Ovary (tissue), 9 donors: Measurements from ENCODE around the gene TDRD9. TPM values are rescaled to one million over a fixed set of nuclear protein-coding genes. Genes with fewer than 3 reads are reported as not detected.

Experiments
- DNase-seq, 5 donors: peaks; one replicate each; pipeline ENCODE4 v3.0.0-alpha.2; 2019 to 2020
- H3K27ac ChIP-seq, 2 donors: fragments of 200-600 bp; one replicate each; pipeline versions ENCODE4 v1.5.1 to v1.8.0; 2019 to 2022
- H3K27me3 ChIP-seq: fragments of 200-600 bp; one replicate; pipeline ENCODE4 v1.8.0; 2022
- H3K36me3 ChIP-seq: fragments of 200-600 bp; sonication (generic); one replicate; pipeline ENCODE4 v1.5.1; 2019
- H3K4me1 ChIP-seq: one replicate; pipeline ENCODE4 v1.8.1; 2013; ENCODE audit warnings: mild to moderate bottlenecking, moderate library complexity; ENCODE audit not compliant: insufficient read depth
- H3K4me3 ChIP-seq: fragments of 200-600 bp; sonication (generic); one replicate; pipeline ENCODE4 v1.5.1; 2017
- H3K9me3 ChIP-seq, 2 donors: fragments of 200-600 bp in 1 of 2; sonication (generic) in 1 of 2; one replicate each; pipeline versions ENCODE4 v1.5.1 to v1.8.1; 2013 to 2019; ENCODE audit warnings: mild to moderate bottlenecking in 1 of 2, moderate library complexity in 1 of 2
- EP300 ChIP-seq: sonication (generic); formaldehyde crosslinking; IDR thresholded peaks from one replicate; pipeline ENCODE4 v1.6.1; 2017; ENCODE audit warnings: antibody characterized with exemption
- POLR2A ChIP-seq: fragments of 450-650 bp; IDR thresholded peaks from one replicate; pipeline ENCODE4 v1.6.1; 2017; ENCODE audit warnings: antibody characterized with exemption, mild to moderate bottlenecking, moderate library complexity
- WGBS, 3 donors: extraction: QIAGEN DNeasy Blood & Tissue Kit in 1 of 3; methylation state at CpG; one replicate each; pipeline versions ENCODE4 v1.1.5 to v1.1.7; 2013 to 2017; 5-methylcytosine and 5-hydroxymethylcytosine counted together
- intact Hi-C, 4 donors: fragments of 100-400 bp; cut with DNase I; formaldehyde crosslinking; loops; one replicate each; pipeline versions ENCODE4 v1.11.0 to v1.15.1; 2022 to 2023
- polyA plus RNA-seq, 2 donors: library from polyadenylated mRNA; stranded (reverse); fragments of 200-250 nt in 1 of 2; fragments of 350-450 nt in 1 of 2; fragmentation: Illumina TruSeq in 1 of 2; extraction: RNeasy Lipid Tissue Mini Kit (QIAGEN cat#74804) in 1 of 2; gene quantifications; one replicate each; pipeline ENCODE4 v1.2.3, GENCODE V29; 2013 to 2014
- total RNA-seq, 7 donors: library from RNA; depleted of rRNA in 2 of 7; stranded (reverse); fragments of >200 nt in 2 of 7; fragmentation: NEBNext Ultra II Directional in 3 of 7; extraction: Animal tissue kit (Norgen Biotek cat#: 25700) in 3 of 7; gene quantifications; one replicate each; pipeline versions ENCODE4 v1.1.0 to v1.2.4, GENCODE V29; 2016 to 2023
- TF ChIP-seq, protein P1 (sequence below), 3 donors: fragments of 450-650 bp in 2 of 3; fragments of 200-600 bp in 1 of 3; IDR thresholded peaks; one replicate each; pipeline versions ENCODE4 v1.5.1 to v1.8.0; 2016 to 2022; ENCODE audit warnings: antibody characterized with exemption in 3 of 3, mild to moderate bottlenecking in 1 of 3
- donor health status: DM: no; HTN: no; CAD: no; lungs with moderate emphysema.
- donor health status: DM: no; HTN: no; CAD: no.
- donor health status: Bipolar disorder and iron deficiency.
- donor health status: DM: yes; HTN: yes; CAD: no.
- donor health status: DM: no; HTN: no; CAD: no.
- donor health status: DM: yes; HTN: yes; CAD: no.

Gene TDRD9
- total and polyA plus RNA-seq, 9 donors: 0.23 to 5.1 (median 0.83) TPM

DNA sequence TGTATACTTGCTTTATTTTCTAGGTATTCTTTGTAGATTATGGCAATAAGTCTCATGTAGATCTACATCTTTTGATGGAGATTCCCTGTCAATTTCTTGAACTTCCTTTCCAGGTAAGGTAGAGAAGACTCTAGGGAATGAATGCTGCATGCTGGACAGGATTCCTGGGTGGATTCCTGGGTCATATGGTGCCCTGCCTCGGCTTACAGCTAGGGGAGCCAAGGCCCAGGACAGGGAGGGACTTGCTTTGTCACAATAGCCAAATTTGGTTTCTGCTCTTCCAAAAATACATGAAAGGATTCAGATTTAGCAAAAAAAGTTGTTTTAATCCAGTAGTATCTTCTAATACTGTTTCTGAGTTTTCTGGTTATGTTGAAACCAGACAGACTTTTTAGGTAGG, 97.8 kb downstream of the TDRD9 start:
- H3K27me3 ChIP-seq: no peaks in the 10 kb centered on the region
- no peaks in the 10 kb centered on the region for H3K4me1 ChIP-seq
- no peaks in the 10 kb centered on the region for H3K9me3 ChIP-seq
- no peak overlapping the region for H3K4me3 ChIP-seq
- no peak for TF ChIP-seq EP300
- no peak for TF ChIP-seq POLR2A
- TF ChIP-seq, protein P1, sequence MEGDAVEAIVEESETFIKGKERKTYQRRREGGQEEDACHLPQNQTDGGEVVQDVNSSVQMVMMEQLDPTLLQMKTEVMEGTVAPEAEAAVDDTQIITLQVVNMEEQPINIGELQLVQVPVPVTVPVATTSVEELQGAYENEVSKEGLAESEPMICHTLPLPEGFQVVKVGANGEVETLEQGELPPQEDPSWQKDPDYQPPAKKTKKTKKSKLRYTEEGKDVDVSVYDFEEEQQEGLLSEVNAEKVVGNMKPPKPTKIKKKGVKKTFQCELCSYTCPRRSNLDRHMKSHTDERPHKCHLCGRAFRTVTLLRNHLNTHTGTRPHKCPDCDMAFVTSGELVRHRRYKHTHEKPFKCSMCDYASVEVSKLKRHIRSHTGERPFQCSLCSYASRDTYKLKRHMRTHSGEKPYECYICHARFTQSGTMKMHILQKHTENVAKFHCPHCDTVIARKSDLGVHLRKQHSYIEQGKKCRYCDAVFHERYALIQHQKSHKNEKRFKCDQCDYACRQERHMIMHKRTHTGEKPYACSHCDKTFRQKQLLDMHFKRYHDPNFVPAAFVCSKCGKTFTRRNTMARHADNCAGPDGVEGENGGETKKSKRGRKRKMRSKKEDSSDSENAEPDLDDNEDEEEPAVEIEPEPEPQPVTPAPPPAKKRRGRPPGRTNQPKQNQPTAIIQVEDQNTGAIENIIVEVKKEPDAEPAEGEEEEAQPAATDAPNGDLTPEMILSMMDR (IDR thresholded peaks at IDR 0.05): no peak
- DNase-seq: no peak
- intact Hi-C loops: no loop called here
- no peak overlapping the region for H3K27ac ChIP-seq
- H3K36me3 ChIP-seq: no peaks in the 10 kb centered on the region
- 57 to 62% (median 59%) methylated on average over 1 of the region's 1 CpG for WGBS, 3 donors

GRCh38 chr14:104030958-104031357, 102.7 kb downstream of the TDRD9 start:
- TF ChIP-seq, protein P1 (IDR thresholded peaks at IDR 0.05): no peak
- TF ChIP-seq POLR2A: no peak
- TF ChIP-seq EP300: no peak
- H3K4me1 ChIP-seq: no peaks in the 10 kb centered on the region
- no peak overlapping the region for H3K4me3 ChIP-seq
- no peak for DNase-seq
- no peaks in the 10 kb centered on the region for H3K9me3 ChIP-seq
- H3K27me3 ChIP-seq: no peaks in the 10 kb centered on the region
- no peak overlapping the region for H3K27ac ChIP-seq
- H3K36me3 ChIP-seq: no peaks in the 10 kb centered on the region
- intact Hi-C loops: no loop called here
- 5 to 23% (median 14%) methylated on average over 3 of the region's 3 CpGs for WGBS, 3 donors

- Histone ChIP-seq H3K4me1 (no peaks in the 10 kb centered on the region), H3K27me3 (no peaks in the 10 kb centered on the region), H3K4me3 (no peak overlapping the region), H3K9me3 (no peaks in the 10 kb centered on the region), H3K36me3 (no peaks in the 10 kb centered on the region), H3K27ac (no peak overlapping the region)
- 39 to 57% (median 44%) methylated on average over 5 of the region's 5 CpGs for WGBS, 3 donors
- intact Hi-C loops: no loop called here
- no peak for TF ChIP-seq EP300
- TF ChIP-seq, protein P1 (IDR thresholded peaks at IDR 0.05): no peak
- TF ChIP-seq POLR2A: no peak
- no peak for DNase-seq
Measured at GRCh38 chr14:104031384-104031783, 103.1 kb downstream of the TDRD9 start.

DNA sequence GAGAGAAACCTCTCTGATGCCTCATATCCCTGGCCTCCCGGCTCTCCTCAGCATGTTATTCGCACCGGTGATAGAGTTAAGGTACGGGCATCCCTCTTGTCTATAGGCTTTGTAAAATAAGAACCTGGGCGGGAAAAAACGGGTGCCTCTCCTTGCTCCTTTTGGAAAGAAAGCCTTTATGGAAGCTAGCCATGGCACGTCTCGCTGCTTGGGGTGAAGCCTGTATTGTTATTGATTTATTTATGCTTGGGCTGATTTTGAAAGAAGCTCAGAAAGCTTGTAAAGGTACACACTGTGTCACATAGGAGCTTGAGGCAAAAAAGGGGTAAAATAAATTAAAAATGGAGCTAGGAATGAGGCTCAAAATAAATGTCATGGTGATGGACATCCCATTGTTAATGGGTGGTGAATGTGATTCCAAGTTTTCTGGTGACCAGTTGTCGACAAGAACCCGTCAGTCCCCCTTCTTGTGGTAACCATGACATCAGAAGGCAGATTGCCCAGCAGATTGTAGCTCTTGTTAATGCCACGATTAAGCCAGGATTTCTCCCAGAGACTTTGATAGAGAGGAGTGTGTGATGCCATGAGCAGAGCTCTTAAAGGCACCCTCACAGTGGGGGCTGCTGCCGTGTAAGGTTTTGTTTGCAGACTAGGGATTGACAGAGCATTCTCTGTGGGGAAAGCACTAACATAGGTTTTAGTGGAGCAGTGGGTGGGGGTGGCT, 106.9 kb downstream of the TDRD9 start:
- Histone ChIP-seq H3K27ac (no peak overlapping the region), H3K4me3 (no peak overlapping the region), H3K4me1 (no peaks in the 10 kb centered on the region), H3K27me3 (no peaks in the 10 kb centered on the region), H3K9me3 (no peaks in the 10 kb centered on the region), H3K36me3 (no peaks in the 10 kb centered on the region)
- TF ChIP-seq, protein P1 (IDR thresholded peaks at IDR 0.05): no peak
- no peak for TF ChIP-seq EP300
- WGBS, 3 donors: 73 to 74% (median 73%) methylated on average over 12 of the region's 12 CpGs
- intact Hi-C loops: no loop called here
- DNase-seq: no peak
